GM10248 (cell line): ENCODE results near the gene TIAL1.
"Not testable (repeated sequence)": the region's sequence is repeated elsewhere in the genome, so short reads cannot be mapped to it uniquely, and the experiment has no call there.

Experiments used
- CTCF ChIA-PET: fragments of 300-600 bp; sonication (Branson Sonifier 250); formaldehyde crosslinking; extraction: SDS; loops from one replicate; lab custom pipeline; 2021; ENCODE audit warnings: antibody characterized with exemption; lab: Yijun Ruan, JAX
- POLR2A ChIA-PET: fragments of 350-650 bp; sonication (Branson Sonifier 250); formaldehyde crosslinking; extraction: SDS; loops from one replicate; lab custom pipeline; 2020; ENCODE audit warnings: antibody characterized with exemption; lab: Yijun Ruan, JAX
- DNase-seq: peaks from one replicate; pipeline ENCODE4 v3.0.0; 2012; ENCODE audit errors: extremely low spot score
- TF ChIP-seq, protein P1 (sequence below): IDR thresholded peaks from 2 replicates; pipeline ENCODE4 v1.5.1; 2012; ENCODE audit warnings: mild to moderate bottlenecking, low read depth; ENCODE audit errors: extremely low read depth, missing control alignments, control extremely low read depth

Gene TIAL1

DNA sequence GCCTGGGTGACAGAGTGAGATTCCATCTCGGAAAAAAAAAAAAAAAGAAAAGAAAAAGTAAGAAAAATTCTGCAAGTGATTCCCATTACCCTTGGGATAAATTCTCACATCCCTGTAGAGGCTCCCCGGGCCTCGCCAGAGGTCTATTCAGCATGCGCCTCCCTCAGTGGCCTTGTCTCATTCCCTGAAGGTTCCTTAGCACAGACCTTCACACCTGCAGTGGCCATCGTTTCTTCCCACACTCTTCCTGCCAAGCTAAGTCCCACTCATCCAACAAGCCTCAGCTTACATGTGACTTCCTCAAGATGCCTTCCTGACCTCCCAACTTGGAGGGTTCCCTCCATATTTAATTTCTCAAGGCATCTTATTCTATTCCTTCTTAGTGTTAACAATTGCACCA lies 33.5 kb upstream of the TIAL1 start:
- ChIA-PET POLR2A (no interaction called here), CTCF (interaction anchor here (1.0 to 2.5 kb wide), 2 partner anchors 12 to 14 kb away, joined by 3 to 6 read pairs; no protein-coding TSS in a partner anchor)
- TF ChIP-seq, protein P1, sequence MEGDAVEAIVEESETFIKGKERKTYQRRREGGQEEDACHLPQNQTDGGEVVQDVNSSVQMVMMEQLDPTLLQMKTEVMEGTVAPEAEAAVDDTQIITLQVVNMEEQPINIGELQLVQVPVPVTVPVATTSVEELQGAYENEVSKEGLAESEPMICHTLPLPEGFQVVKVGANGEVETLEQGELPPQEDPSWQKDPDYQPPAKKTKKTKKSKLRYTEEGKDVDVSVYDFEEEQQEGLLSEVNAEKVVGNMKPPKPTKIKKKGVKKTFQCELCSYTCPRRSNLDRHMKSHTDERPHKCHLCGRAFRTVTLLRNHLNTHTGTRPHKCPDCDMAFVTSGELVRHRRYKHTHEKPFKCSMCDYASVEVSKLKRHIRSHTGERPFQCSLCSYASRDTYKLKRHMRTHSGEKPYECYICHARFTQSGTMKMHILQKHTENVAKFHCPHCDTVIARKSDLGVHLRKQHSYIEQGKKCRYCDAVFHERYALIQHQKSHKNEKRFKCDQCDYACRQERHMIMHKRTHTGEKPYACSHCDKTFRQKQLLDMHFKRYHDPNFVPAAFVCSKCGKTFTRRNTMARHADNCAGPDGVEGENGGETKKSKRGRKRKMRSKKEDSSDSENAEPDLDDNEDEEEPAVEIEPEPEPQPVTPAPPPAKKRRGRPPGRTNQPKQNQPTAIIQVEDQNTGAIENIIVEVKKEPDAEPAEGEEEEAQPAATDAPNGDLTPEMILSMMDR, result no peak
- no peak for DNase-seq

DNA sequence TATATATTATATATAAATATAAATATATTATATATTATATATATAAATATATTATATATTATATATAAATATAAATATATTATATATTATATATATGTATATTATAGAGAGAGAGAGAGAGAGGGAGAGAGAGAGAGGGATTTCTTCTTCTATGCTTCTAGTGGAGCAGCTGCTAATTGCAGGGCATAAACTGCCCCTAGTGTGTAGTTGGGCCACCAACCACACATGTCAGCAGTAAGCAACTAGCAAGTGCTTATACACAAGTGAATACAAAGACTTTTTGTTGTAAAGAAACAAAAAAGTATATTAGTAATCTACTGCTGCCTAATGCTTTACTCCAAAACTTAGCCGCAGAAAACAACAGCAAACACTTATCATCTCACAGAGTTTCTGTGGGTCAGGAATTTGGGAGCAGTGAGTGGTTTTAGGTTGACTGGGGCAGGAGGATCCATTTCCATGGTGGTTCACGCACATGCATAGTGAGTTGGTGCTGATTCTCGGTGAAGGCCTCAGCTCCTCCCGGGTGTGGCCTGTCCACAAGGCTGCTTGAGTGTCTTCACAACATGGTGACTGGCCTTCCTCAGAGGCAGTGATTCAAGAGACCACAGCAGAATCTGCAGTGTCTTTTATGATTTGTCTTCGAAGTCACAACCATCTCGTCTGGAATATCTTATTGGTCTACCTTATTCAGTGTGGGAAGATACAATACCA lies 29.0 kb upstream of the TIAL1 start:
- ChIA-PET CTCF (interaction anchor here (0.7 kb wide), 1 partner anchor 426 kb away, joined by 3 read pairs; no protein-coding TSS in a partner anchor), POLR2A (no interaction called here)
- TF ChIP-seq, protein P1, result no peak
- no peak for DNase-seq

DNA sequence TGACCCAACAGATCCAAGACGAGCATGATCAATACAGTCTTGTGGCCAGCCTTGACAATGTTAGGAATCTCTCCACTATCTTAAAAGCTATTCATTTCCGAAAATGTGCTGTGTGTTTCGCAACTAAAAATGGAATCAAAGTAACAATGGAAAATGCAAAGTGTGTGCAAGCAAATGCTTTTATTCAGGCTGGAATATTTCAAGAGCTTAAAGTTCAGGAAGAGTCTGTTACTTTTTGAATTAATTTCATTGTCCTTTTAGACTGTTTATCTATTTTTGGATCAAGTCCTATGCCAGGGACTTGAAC lies 24.3 kb upstream of the TIAL1 start:
- POLR2A ChIA-PET, result no interaction called here
- TF ChIP-seq, protein P1, result no peak
- CTCF ChIA-PET, result interaction anchor here (1.4 kb wide), 1 partner anchor 19 kb away, joined by 3 read pairs; no protein-coding TSS in a partner anchor
- no peak for DNase-seq

DNA sequence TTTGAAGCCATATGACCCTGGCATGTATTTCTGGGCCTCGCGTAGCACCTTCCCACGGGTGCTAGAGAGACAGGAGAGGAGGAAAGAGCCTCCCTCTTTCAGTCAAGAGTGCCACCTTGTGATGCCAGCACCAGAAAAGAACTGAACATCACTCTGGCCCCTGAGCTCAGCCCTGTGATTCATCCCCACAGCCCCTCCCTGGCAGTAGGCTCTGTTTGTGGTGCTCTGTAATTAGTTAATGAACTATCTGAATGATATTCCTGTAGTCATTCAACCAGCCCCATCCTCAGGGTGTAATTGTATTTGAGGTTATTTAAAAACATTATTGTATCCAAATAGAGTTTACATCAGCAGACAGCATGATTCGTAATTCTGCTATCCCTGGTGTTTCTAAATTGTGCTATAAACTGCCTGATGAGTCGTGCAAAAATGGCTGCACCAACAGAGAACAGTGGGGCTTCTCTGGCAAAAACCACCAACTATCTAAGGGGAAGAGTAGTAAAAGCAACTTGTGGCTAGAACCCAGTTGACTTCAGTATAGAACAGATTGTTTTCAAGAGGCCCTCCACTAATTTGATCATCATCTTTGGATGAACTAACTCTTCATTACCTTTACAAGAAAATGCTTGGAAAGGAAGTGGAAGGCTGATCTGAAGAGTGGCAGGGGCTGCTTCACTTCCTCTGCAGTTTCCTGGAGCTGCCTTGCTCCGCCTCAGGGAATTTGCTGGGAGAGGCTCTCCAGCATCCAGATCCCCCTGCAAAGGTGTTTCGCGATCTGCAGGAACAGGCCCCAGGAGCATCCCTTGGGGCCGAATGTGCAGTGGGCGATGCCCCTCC lies 23.7 kb upstream of the TIAL1 start:
- DNase-seq, result no peak
- CTCF ChIA-PET, result interaction anchor here (1.4 to 1.5 kb wide), 2 partner anchors 18 to 130 kb away, joined by 3 read pairs; no protein-coding TSS in a partner anchor
- POLR2A ChIA-PET, result no interaction called here
- TF ChIP-seq, protein P1, result no peak

DNA sequence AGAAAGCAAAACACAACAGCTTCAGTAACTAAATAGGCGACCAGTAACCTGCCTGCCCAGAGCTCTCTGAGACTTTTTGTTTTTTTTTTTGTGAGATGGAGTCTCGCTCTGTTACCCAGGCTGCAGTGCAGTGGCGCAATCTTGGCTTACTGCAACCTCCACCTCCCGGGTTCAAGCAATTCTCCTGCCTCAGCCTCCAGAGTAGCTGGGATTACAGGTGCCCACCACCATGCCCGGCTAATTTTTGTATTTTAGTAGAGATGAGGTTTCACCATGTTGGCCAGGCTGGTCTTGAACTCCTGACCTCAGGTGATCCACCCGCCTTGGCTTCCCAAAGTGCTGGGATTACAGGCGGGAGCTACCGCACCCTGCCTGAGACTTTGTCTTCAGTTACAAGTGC lies 23.0 kb upstream of the TIAL1 start:
- DNase-seq, POLR2A ChIA-PET: not testable (repeated sequence)
- CTCF ChIA-PET, result interaction anchor here (1.5 kb wide), 1 partner anchor 131 kb away, joined by 3 read pairs; no protein-coding TSS in a partner anchor

DNA sequence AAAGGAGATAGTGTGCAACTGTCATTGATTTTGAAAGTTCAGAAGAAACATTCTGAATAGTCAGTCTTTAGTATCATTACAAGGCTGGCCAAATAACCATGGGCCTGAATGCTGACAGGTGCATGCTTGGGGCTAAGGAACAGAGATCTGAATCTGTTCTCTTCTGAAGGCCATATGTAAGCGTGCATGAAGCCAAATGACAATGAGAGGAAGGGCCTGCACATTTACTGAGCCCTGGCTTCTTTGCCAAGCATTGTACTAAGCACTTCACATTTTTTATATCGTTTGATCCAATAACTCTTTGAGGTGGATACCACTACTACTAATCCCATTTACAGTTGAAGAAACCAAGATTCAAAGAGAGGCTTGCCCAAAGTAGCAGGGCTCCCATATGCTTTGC lies 22.5 kb upstream of the TIAL1 start:
- ChIA-PET CTCF (interaction anchor here (1.0 to 1.5 kb wide), 2 partner anchors 131 to 412 kb away, joined by 3 to 5 read pairs; no protein-coding TSS in a partner anchor), POLR2A (no interaction called here)
- no peak for DNase-seq
- TF ChIP-seq, protein P1, result no peak
